Nephron (organoid): ENCODE measurements around the gene ISLR2.
A peak's percentile ranks its signal among the peaks of the same experiment; 100 is the strongest.

Experiments
- H3K27ac Mint-ChIP-seq, 3 experiments: 2 replicates each; pipeline ENCODE4 v1.8.0; 2020; ENCODE audit warnings: mixed read lengths in 3 of 3, mild to moderate bottlenecking in 2 of 3, moderate library complexity in 1 of 3
- H3K27me3 Mint-ChIP-seq: 2 replicates; pipeline ENCODE4 v1.8.0; 2021; ENCODE audit warnings: low read depth, mild to moderate bottlenecking, moderate library complexity, mixed read lengths
- H3K36me3 Mint-ChIP-seq: 2 replicates; pipeline ENCODE4 v1.8.0; 2020; ENCODE audit warnings: low read depth, mixed read lengths
- H3K4me1 Mint-ChIP-seq: 2 replicates; pipeline ENCODE4 v1.8.0; 2020; ENCODE audit warnings: mixed read lengths
- H3K4me3 Mint-ChIP-seq, 3 experiments: 2 replicates each; pipeline ENCODE4 v1.8.0; 2020; ENCODE audit warnings: mild to moderate bottlenecking in 3 of 3, mixed read lengths in 3 of 3, moderate library complexity in 2 of 3
- H3K9me3 Mint-ChIP-seq: 2 replicates; pipeline ENCODE4 v1.8.0; 2020; ENCODE audit warnings: mixed read lengths
- CTCF ChIP-seq, 3 experiments: fragments of 200-600 bp; sonication (generic); IDR thresholded peaks; one replicate each; pipeline ENCODE4 v1.5.0; 2021; ENCODE audit warnings: antibody characterized with exemption in 3 of 3; ENCODE audit not compliant: unreplicated experiment in 3 of 3

Gene ISLR2

GRCh38 chr15:74128785-74129585 lies 1.4 kb upstream of the ISLR2 start:
- Mint-ChIP-seq H3K4me1 (peaks cover 37% of the 10 kb centered on the region), H3K27ac (peak overlapping the region; percentile 61 to 94 (median 82)), H3K36me3 (peaks cover 12% of the 10 kb centered on the region), H3K9me3 (peaks cover 9% of the 10 kb centered on the region), H3K27me3 (peaks cover 80% of the 10 kb centered on the region), H3K4me3 (peak overlapping the region; percentile 83 to 92 (median 92))
- TF ChIP-seq CTCF (IDR thresholded peaks at IDR 0.05; ENCODE audit: unreplicated experiment in 3 of 3) = no peak

GRCh38 chr15:74129586-74130154 lies 716 bp upstream of the ISLR2 start:
- peaks cover 9% of the 10 kb centered on the region for H3K9me3 Mint-ChIP-seq
- H3K27me3 Mint-ChIP-seq = peaks cover 87% of the 10 kb centered on the region
- H3K36me3 Mint-ChIP-seq = peaks cover 12% of the 10 kb centered on the region
- H3K4me3 Mint-ChIP-seq = peak overlapping the region; percentile 83 to 92 (median 92)
- H3K27ac Mint-ChIP-seq = peak overlapping the region; percentile 61 to 94 (median 82)
- peaks cover 37% of the 10 kb centered on the region for H3K4me1 Mint-ChIP-seq
- TF ChIP-seq CTCF (IDR thresholded peaks at IDR 0.05; ENCODE audit: unreplicated experiment in 3 of 3) = no peak

GRCh38 chr15:74130849-74131627 lies 652 bp downstream of the ISLR2 start:
- peaks cover 15% of the 10 kb centered on the region for H3K36me3 Mint-ChIP-seq
- peaks cover 97% of the 10 kb centered on the region for H3K27me3 Mint-ChIP-seq
- peaks cover 9% of the 10 kb centered on the region for H3K9me3 Mint-ChIP-seq
- H3K4me3 Mint-ChIP-seq = peak overlapping the region; percentile 83 to 92 (median 92)
- TF ChIP-seq CTCF (IDR thresholded peaks at IDR 0.05; ENCODE audit: unreplicated experiment in 3 of 3) = no peak
- peak overlapping the region; percentile 61 to 94 (median 82) for H3K27ac Mint-ChIP-seq
- H3K4me1 Mint-ChIP-seq = peaks cover 49% of the 10 kb centered on the region

- H3K4me3 Mint-ChIP-seq = peak overlapping the region; percentile 83 to 92 (median 92)
Observed at GRCh38 chr15:74131628-74132413, 1.4 kb downstream of the ISLR2 start.

More at GRCh38 chr15:74131628-74132413, 1.4 kb downstream of the ISLR2 start:
- peaks cover 15% of the 10 kb centered on the region for H3K36me3 Mint-ChIP-seq
- peaks cover 52% of the 10 kb centered on the region for H3K4me1 Mint-ChIP-seq
- H3K27ac Mint-ChIP-seq = peak overlapping the region; percentile 41 to 94 (median 61)
- H3K9me3 Mint-ChIP-seq = peaks cover 9% of the 10 kb centered on the region
- H3K27me3 Mint-ChIP-seq = peaks cover 94% of the 10 kb centered on the region
- no peak for TF ChIP-seq CTCF (IDR thresholded peaks at IDR 0.05; ENCODE audit: unreplicated experiment in 3 of 3)
